ENCODE data around the gene PLA2G2C.

PLA2G2C gene

GRCh38 chr1:20180129-20180843 is 6.0 kb downstream of the PLA2G2C start:
- no peaks in the 10 kb centered on the region for H4K20me1 ChIP-seq (ENCODE audit: insufficient read depth, low read length)

GRCh38 chr1:20179371-20180128 is 6.8 kb downstream of the PLA2G2C start:
- TF ChIP-seq CTCF (IDR thresholded peaks at IDR 0.05; ENCODE audit: low read depth, low read length) (no peak), EZH2phosphoT487 (IDR thresholded peaks at IDR 0.05; ENCODE audit: low read depth) (no peak)
- Histone ChIP-seq H3K9ac (ENCODE audit: low read length) (no peak overlapping the region), H3K4me1 (ENCODE audit: low read length) (peaks cover 3% of the 10 kb centered on the region; the same call in 1 of the 2 replicates), H3K9me3 (ENCODE audit: insufficient read depth, low read length) (no peaks in the 10 kb centered on the region), H3K4me2 (ENCODE audit: low read length) (no peak overlapping the region), H3K79me2 (ENCODE audit: low read length) (no peaks in the 10 kb centered on the region), H4K20me1 (ENCODE audit: insufficient read depth, low read length) (no peaks in the 10 kb centered on the region), H2AFZ (ENCODE audit: low read depth, low read length) (no peak overlapping the region), H3K27ac (ENCODE audit: low read length) (no peak overlapping the region), H3K36me3 (replicated peaks; ENCODE audit: low read depth, low read length) (no peaks in the 10 kb centered on the region), H3K4me3 (ENCODE audit: low read length) (no peak overlapping the region), H3K27me3 (ENCODE audit: low read depth, low read length) (no peaks in the 10 kb centered on the region)

More at GRCh38 chr1:20180129-20180843, 6.0 kb downstream of the PLA2G2C start:
- Histone ChIP-seq H2AFZ (ENCODE audit: low read depth, low read length) (no peak overlapping the region), H3K4me3 (ENCODE audit: low read length) (no peak overlapping the region), H3K27me3 (ENCODE audit: low read depth, low read length) (no peaks in the 10 kb centered on the region), H3K79me2 (ENCODE audit: low read length) (no peaks in the 10 kb centered on the region), H3K9ac (ENCODE audit: low read length) (no peak overlapping the region), H3K27ac (ENCODE audit: low read length) (no peak overlapping the region), H3K9me3 (ENCODE audit: insufficient read depth, low read length) (no peaks in the 10 kb centered on the region), H3K4me1 (ENCODE audit: low read length) (peaks cover 4% of the 10 kb centered on the region), H3K4me2 (ENCODE audit: low read length) (no peak overlapping the region), H3K36me3 (replicated peaks; ENCODE audit: low read depth, low read length) (no peaks in the 10 kb centered on the region)
- TF ChIP-seq CTCF (IDR thresholded peaks at IDR 0.05; ENCODE audit: low read depth, low read length) = no peak

DNA sequence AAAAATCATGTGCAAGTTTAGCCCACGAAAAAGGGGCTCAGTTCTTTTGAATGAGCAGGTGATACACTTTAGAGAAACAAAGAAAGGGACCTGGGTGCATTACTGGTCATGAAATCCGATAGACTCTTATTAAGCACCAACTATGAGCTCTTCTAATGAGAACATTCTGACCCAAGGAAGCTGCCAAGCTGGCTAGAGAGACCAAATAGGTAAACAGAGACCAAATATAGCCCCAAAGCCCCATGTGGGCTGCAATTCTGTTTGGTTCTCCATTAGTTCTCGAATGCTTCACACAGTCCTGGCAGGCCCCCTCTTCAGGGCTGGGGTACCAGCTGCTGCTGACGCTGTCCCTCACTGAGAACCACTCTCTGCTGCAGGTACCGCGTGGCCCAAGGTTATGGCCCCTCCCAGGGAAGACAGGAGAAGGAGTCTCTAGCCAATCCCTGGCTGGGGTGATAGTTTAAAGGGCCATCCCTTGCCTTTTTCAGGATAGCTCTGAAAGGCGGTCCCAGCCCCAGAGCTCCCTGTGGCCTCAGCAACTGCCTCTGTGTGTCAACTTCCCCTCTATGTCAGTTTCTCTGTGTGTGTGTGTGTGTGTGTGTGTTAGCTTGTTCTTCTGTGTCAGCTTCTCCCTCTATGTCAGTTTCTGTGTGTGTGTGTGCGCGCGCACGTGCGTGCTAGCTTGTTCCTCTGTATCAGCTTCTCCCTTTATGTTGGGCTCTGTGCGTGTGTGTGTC is 7.5 kb downstream of the PLA2G2C start:
- H3K4me3 ChIP-seq (ENCODE audit: low read length) = no peak overlapping the region
- H3K27me3 ChIP-seq (ENCODE audit: low read depth, low read length) = no peaks in the 10 kb centered on the region
- H3K27ac ChIP-seq (ENCODE audit: low read length) = no peak overlapping the region
- TF ChIP-seq CTCF (IDR thresholded peaks at IDR 0.05; ENCODE audit: low read depth, low read length) = no peak
- TF ChIP-seq EZH2phosphoT487 (IDR thresholded peaks at IDR 0.05; ENCODE audit: low read depth) = no peak
- no peak overlapping the region for H2AFZ ChIP-seq (ENCODE audit: low read depth, low read length)
- H3K4me2 ChIP-seq (ENCODE audit: low read length) = no peak overlapping the region
- H3K9me3 ChIP-seq (ENCODE audit: insufficient read depth, low read length) = no peaks in the 10 kb centered on the region
- H4K20me1 ChIP-seq (ENCODE audit: insufficient read depth, low read length) = no peaks in the 10 kb centered on the region
- H3K4me1 ChIP-seq (ENCODE audit: low read length) = peaks cover 3% of the 10 kb centered on the region; the same call in 1 of the 2 replicates
- H3K79me2 ChIP-seq (ENCODE audit: low read length) = no peaks in the 10 kb centered on the region
- no peak overlapping the region for H3K9ac ChIP-seq (ENCODE audit: low read length)
- no peaks in the 10 kb centered on the region for H3K36me3 ChIP-seq (replicated peaks; ENCODE audit: low read depth, low read length)
